Measurements from ENCODE around the gene FOXP1. TPM values are rescaled to one million over a fixed set of nuclear protein-coding genes. Genes with fewer than 3 reads are reported as not detected.

FOXP1 gene
- total and polyA plus RNA-seq, 12 donors: 7.6 to 42.7 (median 24.3) TPM

DNA sequence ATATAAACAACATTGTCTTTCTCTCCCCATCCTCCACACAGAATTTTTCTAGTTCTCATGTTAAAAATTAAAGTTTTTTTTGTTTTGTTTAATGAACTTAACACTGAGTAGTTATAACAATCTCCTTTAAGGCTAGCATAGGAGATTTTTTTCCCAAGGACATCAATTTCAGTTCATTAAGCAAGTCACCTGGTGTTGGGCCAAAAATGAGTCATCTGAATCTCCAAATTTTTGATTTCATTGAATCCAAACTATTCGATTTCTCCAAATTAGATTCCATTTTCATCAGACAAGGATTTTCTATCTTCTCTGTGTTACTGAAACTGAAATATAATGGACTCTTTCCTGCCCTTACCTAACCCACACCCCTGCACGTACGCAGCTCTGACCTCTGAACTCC lies 639.6 kb downstream of the FOXP1 start:
- no peak for TF ChIP-seq POLR2A (IDR thresholded peaks at IDR 0.05)
- TF ChIP-seq, protein P1, sequence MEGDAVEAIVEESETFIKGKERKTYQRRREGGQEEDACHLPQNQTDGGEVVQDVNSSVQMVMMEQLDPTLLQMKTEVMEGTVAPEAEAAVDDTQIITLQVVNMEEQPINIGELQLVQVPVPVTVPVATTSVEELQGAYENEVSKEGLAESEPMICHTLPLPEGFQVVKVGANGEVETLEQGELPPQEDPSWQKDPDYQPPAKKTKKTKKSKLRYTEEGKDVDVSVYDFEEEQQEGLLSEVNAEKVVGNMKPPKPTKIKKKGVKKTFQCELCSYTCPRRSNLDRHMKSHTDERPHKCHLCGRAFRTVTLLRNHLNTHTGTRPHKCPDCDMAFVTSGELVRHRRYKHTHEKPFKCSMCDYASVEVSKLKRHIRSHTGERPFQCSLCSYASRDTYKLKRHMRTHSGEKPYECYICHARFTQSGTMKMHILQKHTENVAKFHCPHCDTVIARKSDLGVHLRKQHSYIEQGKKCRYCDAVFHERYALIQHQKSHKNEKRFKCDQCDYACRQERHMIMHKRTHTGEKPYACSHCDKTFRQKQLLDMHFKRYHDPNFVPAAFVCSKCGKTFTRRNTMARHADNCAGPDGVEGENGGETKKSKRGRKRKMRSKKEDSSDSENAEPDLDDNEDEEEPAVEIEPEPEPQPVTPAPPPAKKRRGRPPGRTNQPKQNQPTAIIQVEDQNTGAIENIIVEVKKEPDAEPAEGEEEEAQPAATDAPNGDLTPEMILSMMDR (IDR thresholded peaks at IDR 0.05): no peak
- H3K27me3 ChIP-seq: no peaks in the 10 kb centered on the region
- intact Hi-C loops (cut with DNase I): no loop called here
- no peak overlapping the region for H3K4me3 ChIP-seq
- H3K4me1 ChIP-seq (replicated peaks in 1 of 2): no peaks in the 10 kb centered on the region
- no peaks in the 10 kb centered on the region for H3K9me3 ChIP-seq (replicated peaks in 1 of 3)
- no peaks in the 10 kb centered on the region for H3K36me3 ChIP-seq (replicated peaks in 1 of 2)
- DNase-seq: peak in 1 of 7 donors; percentile 30
- no peak overlapping the region for H3K27ac ChIP-seq
- WGBS, 4 donors: 65 to 69% (median 66%) methylated on average over 3 of the region's 3 CpGs

DNA sequence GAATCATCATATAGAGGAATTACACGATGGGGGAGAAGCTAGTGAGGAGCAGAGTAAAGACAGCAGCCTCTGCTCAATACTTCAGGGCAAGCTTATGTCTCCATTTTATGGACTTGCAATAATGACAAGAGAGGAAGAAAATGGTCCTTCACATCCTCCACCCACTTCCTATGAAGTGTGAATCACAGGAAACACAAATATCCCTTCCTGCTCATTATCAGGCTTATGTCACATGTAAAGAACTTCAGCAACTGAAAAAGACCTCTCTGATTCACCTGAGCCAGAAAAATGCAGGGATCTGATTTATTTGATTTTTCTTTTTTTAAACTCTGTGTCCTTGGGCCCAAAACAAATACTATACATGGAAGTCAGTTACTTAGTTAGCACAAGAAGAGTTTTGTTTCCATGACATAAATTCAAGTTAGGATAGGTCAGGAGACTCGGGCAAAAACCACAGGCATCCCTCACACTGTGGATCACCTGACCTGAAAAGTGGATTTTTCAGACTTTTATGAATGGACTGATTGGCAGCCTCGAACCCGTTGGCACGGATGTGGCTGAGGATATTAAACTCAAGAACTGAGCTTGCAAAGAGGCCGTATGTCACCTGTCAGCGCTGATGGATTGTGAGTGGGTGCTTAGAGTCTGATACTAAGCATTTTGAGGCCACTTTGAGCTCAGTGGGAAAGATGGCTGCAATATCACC lies 650.3 kb downstream of the FOXP1 start:
- intact Hi-C loops (cut with DNase I): no loop called here
- H3K27ac ChIP-seq: no peak overlapping the region
- 83 to 89% (median 85%) methylated on average over 7 of the region's 7 CpGs for WGBS, 4 donors
- no peak for TF ChIP-seq POLR2A (IDR thresholded peaks at IDR 0.05)
- TF ChIP-seq, protein P1 (IDR thresholded peaks at IDR 0.05): no peak
- H3K27me3 ChIP-seq: no peaks in the 10 kb centered on the region
- no peaks in the 10 kb centered on the region for H3K4me1 ChIP-seq (replicated peaks in 1 of 2)
- no peaks in the 10 kb centered on the region for H3K36me3 ChIP-seq (replicated peaks in 1 of 2)
- H3K9me3 ChIP-seq (replicated peaks in 1 of 3): no peaks in the 10 kb centered on the region
- DNase-seq: no peak
- no peak overlapping the region for H3K4me3 ChIP-seq

DNA sequence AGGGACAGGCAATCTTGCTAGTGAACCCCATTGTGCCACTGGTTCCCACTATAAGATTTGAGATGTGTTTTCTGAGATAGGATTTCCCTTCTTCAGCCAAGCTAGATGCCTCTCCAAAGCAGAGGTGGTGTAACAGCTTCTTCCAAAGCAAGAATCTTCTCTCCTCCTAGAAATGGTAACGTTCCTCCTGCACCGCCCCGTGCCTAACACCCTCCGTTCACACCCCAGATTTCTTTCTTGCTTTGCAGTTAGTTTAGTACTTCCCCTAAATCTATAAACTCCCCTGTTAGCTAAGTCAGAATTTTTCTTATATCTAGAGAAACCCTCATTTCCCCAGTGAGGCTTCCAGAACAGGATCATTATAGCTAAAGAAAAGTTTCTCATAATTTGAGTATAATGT lies 653.5 kb downstream of the FOXP1 start:
- TF ChIP-seq, protein P1 (IDR thresholded peaks at IDR 0.05): no peak
- no peak for TF ChIP-seq POLR2A (IDR thresholded peaks at IDR 0.05)
- no peaks in the 10 kb centered on the region for H3K27me3 ChIP-seq
- H3K27ac ChIP-seq: no peak overlapping the region
- no peaks in the 10 kb centered on the region for H3K9me3 ChIP-seq (replicated peaks in 1 of 3)
- H3K4me3 ChIP-seq: no peak overlapping the region
- H3K36me3 ChIP-seq (replicated peaks in 1 of 2): no peaks in the 10 kb centered on the region
- DNase-seq: no peak
- 85 to 96% (median 93%) methylated on average over 4 of the region's 4 CpGs for WGBS, 4 donors
- no peaks in the 10 kb centered on the region for H3K4me1 ChIP-seq (replicated peaks in 1 of 2)
- intact Hi-C loops (cut with DNase I): no loop called here

DNA sequence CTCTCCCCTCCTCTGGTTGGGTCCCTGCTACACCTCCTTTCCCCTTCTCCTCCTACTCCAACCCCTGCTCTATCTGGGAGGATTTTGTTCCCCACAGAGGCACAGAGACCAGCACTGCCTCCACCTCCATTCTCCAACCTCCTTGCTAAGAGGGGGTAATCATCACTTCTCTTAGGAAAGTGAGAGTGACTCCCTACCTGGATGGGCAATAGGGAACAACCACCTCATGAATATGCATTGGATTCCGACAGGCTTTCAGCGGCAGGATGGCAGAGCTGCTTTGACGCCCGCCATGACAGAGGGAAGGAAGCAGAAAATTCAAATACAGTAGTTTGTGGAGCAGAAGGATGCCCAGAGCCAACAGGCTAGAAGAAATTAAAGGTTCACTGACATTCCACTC lies 656.3 kb downstream of the FOXP1 start:
- Histone ChIP-seq H3K27me3 (no peaks in the 10 kb centered on the region), H3K27ac (no peak overlapping the region), H3K36me3 (replicated peaks in 1 of 2) (no peaks in the 10 kb centered on the region), H3K4me1 (replicated peaks in 1 of 2) (no peaks in the 10 kb centered on the region), H3K4me3 (no peak overlapping the region), H3K9me3 (replicated peaks in 1 of 3) (no peaks in the 10 kb centered on the region)
- TF ChIP-seq POLR2A (IDR thresholded peaks at IDR 0.05): no peak
- TF ChIP-seq, protein P1 (IDR thresholded peaks at IDR 0.05): no peak
- intact Hi-C loops (cut with DNase I): no loop called here
- WGBS, 4 donors: 93 to 96% (median 95%) methylated on average over 4 of the region's 4 CpGs
- no peak for DNase-seq

All from adrenal gland (tissue), 12 donors.